CD4-positive, alpha-beta T cell treated with Interleukin-6 at 100 ng/mL for 8 hours (primary cell): ENCODE measurements around the gene ATP13A2.

Experiments used
- DNase-seq: peaks from one replicate; pipeline ENCODE4 v3.0.0-alpha.2; 2020; ENCODE audit warnings: mixed read lengths, low spot score

Gene ATP13A2

GRCh38 chr1:17028662-17029188, 17.0 kb upstream of the ATP13A2 start:
- DNase-seq, result no peak

GRCh38 chr1:17027900-17028299, 16.2 kb upstream of the ATP13A2 start:
- DNase-seq, result no peak

GRCh38 chr1:17027403-17027802, 15.7 kb upstream of the ATP13A2 start:
- DNase-seq, result no peak

- no peak for DNase-seq
Measured at GRCh38 chr1:17024721-17025120, 13.0 kb upstream of the ATP13A2 start.

- no peak for DNase-seq
Measured at GRCh38 chr1:17023573-17023972, 11.8 kb upstream of the ATP13A2 start.

GRCh38 chr1:17023102-17023501, 11.4 kb upstream of the ATP13A2 start:
- no peak for DNase-seq

- no peak for DNase-seq
Measured at GRCh38 chr1:17021896-17022295, 10.2 kb upstream of the ATP13A2 start.

GRCh38 chr1:17020502-17020901, 8.8 kb upstream of the ATP13A2 start:
- no peak for DNase-seq

GRCh38 chr1:17018849-17019248, 7.1 kb upstream of the ATP13A2 start:
- DNase-seq, result no peak

- DNase-seq, result no peak
Measured at GRCh38 chr1:17017435-17017834, 5.7 kb upstream of the ATP13A2 start.

GRCh38 chr1:17016317-17016661, 4.6 kb upstream of the ATP13A2 start:
- no peak for DNase-seq

- no peak for DNase-seq
Measured at GRCh38 chr1:17014671-17015567, 3.2 kb upstream of the ATP13A2 start.

- no peak for DNase-seq
Measured at GRCh38 chr1:17013491-17014320, 2.0 kb upstream of the ATP13A2 start.

GRCh38 chr1:17012775-17013490, 1.2 kb upstream of the ATP13A2 start:
- DNase-seq, result no peak

- DNase-seq, result no peak
Measured at GRCh38 chr1:17011092-17011438, 663 bp downstream of the ATP13A2 start.

- no peak for DNase-seq
Measured at GRCh38 chr1:17009706-17010105, 2.0 kb downstream of the ATP13A2 start.

- no peak for DNase-seq
Measured at GRCh38 chr1:17008208-17008855, 3.4 kb downstream of the ATP13A2 start.

- DNase-seq, result no peak
Measured at GRCh38 chr1:17007121-17007520, 4.6 kb downstream of the ATP13A2 start.

GRCh38 chr1:17005365-17005740, 6.4 kb downstream of the ATP13A2 start:
- DNase-seq, result no peak

GRCh38 chr1:17004466-17005364, 7.0 kb downstream of the ATP13A2 start:
- DNase-seq, result no peak

- no peak for DNase-seq
Measured at GRCh38 chr1:17002524-17002902, 9.2 kb downstream of the ATP13A2 start.
